ENCODE results near the gene COL2A1. TPM values are rescaled to one million over a fixed set of nuclear protein-coding genes. Genes with fewer than 3 reads are reported as not detected.
A peak's percentile ranks its signal among the peaks of the same experiment; 100 is the strongest.

The COL2A1 gene
- total RNA-seq, 2 donors from 2014 or later = 12.4 to 21.0 TPM

DNA sequence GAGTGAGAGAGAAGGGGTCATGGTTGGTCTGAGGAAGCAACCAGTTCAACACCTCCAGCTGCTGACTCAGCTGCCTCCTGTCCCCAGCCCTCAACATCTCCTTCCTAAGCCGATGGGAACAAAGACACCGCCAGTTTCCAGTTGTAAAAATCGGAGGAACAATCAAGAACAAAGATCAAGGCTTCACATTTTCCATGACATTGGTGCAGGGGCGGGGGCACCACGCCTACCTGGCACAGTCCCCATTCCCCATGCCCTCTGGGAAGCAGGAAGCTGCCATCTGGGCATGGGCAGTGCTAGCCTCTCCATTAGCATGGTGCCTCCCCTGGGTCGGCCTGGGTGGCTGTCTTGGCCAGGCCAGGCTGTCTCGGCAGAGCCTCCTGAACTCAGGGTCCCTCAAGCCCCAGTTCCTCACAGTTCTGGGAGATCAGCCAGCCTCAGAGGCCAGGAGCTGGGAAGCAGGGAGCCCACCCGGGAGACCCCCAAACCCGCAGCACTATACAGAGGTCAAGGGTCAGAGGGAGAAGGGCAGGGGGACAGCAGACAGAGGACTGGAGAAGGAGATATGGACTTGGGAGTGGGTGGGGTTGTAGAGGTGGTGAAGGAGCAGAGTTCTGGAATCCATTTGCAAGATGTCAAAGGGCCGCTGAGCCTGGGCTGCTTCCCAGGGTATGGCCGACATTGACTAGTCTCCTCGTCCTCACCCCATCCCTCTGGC, 60.5 kb downstream of the COL2A1 start:
- no peak overlapping the region for H3K27ac Mint-ChIP-seq

DNA sequence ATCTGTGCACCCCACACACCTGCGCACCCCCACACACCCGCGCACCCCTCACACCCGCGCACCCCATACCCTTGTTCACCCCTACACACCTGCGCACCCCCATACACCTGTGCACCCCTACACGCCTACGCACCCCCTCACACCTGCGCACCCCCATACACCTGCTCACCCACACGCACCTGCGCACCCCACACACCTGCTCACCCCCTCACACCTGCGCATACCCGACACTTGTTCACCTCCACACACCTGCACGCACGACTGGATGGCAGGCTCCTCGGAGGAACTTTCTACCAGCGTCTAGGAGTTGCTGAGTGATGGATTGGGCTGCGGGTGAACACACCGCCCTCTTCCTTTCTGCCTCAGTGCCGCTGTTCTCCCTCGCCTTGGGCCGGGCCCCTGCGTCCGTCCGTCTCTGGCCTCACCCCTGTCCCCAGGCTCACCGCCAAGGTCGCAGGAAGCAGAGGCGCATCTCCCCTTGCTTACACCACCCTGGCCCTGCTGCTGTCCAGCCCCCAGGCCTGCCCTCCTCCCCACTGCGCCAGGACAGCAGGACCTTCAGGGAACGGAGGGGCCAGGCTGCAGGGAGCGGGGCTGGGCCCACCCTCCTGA, 61.6 kb downstream of the COL2A1 start:
- no peaks in the 10 kb centered on the region for H3K36me3 ChIP-seq (ENCODE audit: control insufficient read depth, insufficient read depth, low read length)

More for the DNA sequence above, 60.5 kb downstream of the COL2A1 start:
- H3K27ac ChIP-seq (ENCODE audit: low read depth, low read length) = no peak overlapping the region
- no peaks in the 10 kb centered on the region for H3K4me1 ChIP-seq (ENCODE audit: control insufficient read depth, insufficient read depth, low read length)
- no peak for DNase-seq
- no peak overlapping the region for H3K4me3 ChIP-seq (ENCODE audit: low read length)
- peaks cover 39% of the 10 kb centered on the region for H3K27me3 ChIP-seq (ENCODE audit: control insufficient read depth, insufficient read depth, low read length, poor library complexity, severe bottlenecking)
- no peak overlapping the region for H3K9ac ChIP-seq (ENCODE audit: extremely low read depth, low read length, poor library complexity, severe bottlenecking)
- H3K4me3 Mint-ChIP-seq = no peak overlapping the region
- no peaks in the 10 kb centered on the region for H3K36me3 ChIP-seq (ENCODE audit: control insufficient read depth, insufficient read depth, low read length)
- TF ChIP-seq, protein P1, sequence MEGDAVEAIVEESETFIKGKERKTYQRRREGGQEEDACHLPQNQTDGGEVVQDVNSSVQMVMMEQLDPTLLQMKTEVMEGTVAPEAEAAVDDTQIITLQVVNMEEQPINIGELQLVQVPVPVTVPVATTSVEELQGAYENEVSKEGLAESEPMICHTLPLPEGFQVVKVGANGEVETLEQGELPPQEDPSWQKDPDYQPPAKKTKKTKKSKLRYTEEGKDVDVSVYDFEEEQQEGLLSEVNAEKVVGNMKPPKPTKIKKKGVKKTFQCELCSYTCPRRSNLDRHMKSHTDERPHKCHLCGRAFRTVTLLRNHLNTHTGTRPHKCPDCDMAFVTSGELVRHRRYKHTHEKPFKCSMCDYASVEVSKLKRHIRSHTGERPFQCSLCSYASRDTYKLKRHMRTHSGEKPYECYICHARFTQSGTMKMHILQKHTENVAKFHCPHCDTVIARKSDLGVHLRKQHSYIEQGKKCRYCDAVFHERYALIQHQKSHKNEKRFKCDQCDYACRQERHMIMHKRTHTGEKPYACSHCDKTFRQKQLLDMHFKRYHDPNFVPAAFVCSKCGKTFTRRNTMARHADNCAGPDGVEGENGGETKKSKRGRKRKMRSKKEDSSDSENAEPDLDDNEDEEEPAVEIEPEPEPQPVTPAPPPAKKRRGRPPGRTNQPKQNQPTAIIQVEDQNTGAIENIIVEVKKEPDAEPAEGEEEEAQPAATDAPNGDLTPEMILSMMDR (conservative IDR thresholded peaks at IDR 0.05) = no peak
- H3K4me1 Mint-ChIP-seq = no peaks in the 10 kb centered on the region
- WGBS, 2 experiments (ENCODE audit: insufficient coverage in 1 of 2, insufficient read length in 1 of 2) = 86% methylated on average over 11 to 12 of the region's 12 CpGs
- H3K36me3 Mint-ChIP-seq (ENCODE audit: low read depth) = no peaks in the 10 kb centered on the region
- H3K27me3 Mint-ChIP-seq (ENCODE audit: insufficient read depth) = peaks cover 41% of the 10 kb centered on the region
- H3K9me3 Mint-ChIP-seq = no peaks in the 10 kb centered on the region
- H3K9me3 ChIP-seq (ENCODE audit: control insufficient read depth, low read length) = no peaks in the 10 kb centered on the region

DNA sequence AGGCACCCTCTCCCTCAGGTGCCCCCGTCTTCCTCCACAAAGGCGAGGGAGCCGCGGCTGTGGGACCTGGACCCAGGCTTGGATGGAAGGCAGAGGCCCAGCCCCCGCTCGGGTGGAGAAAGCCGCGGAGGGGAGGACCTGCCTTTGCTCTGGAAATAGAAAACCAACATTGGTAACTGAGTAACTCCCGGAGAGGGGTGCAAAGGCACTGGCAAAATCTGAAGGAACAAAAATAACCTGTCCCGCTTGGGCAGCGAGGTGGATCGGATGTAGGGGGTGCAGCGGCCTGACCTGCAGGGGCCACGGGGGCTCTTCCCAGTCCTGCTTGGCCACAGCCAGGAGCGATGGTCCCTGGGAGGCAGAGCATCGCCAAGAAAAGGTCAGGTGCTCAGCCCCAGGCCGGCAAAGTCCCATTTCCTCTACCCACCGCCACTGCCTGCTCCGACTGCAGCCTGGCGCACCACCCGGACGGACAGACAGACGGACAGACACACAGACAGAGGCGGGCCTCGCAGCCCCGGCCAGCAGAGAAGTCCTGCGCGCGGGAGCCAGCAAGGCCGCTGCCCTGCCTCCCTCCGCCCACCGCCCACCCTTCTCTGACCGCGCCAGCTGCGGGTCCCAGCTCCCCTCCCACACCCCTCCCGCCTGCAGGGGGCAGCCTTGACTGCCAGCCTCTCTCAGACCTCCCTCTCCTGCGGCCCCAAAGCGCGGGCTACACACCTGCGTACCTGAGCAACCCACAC, 62.2 kb downstream of the COL2A1 start:
- no peak overlapping the region for H3K27ac ChIP-seq (ENCODE audit: low read depth, low read length)
- TF ChIP-seq, protein P1 (conservative IDR thresholded peaks at IDR 0.05) = peak; percentile 56
- Mint-ChIP-seq H3K4me3 (no peak overlapping the region), H3K36me3 (ENCODE audit: low read depth) (no peaks in the 10 kb centered on the region), H3K27me3 (ENCODE audit: insufficient read depth) (peaks cover 39% of the 10 kb centered on the region), H3K4me1 (no peaks in the 10 kb centered on the region), H3K27ac (no peak overlapping the region), H3K9me3 (no peaks in the 10 kb centered on the region)
- H3K4me3 ChIP-seq (ENCODE audit: low read length) = no peak overlapping the region
- DNase-seq = peak; percentile 92
- H3K9me3 ChIP-seq (ENCODE audit: control insufficient read depth, low read length) = no peaks in the 10 kb centered on the region
- H3K27me3 ChIP-seq (ENCODE audit: control insufficient read depth, insufficient read depth, low read length, poor library complexity, severe bottlenecking) = peaks cover 51% of the 10 kb centered on the region
- H3K9ac ChIP-seq (ENCODE audit: extremely low read depth, low read length, poor library complexity, severe bottlenecking) = no peak overlapping the region
- no peaks in the 10 kb centered on the region for H3K36me3 ChIP-seq (ENCODE audit: control insufficient read depth, insufficient read depth, low read length)
- 32 to 39% methylated on average over 14 to 40 of the region's 40 CpGs for WGBS, 2 experiments (ENCODE audit: insufficient coverage in 1 of 2, insufficient read length in 1 of 2)
- no peaks in the 10 kb centered on the region for H3K4me1 ChIP-seq (ENCODE audit: control insufficient read depth, insufficient read depth, low read length)

More for the DNA sequence above, 61.6 kb downstream of the COL2A1 start:
- H3K4me1 ChIP-seq (ENCODE audit: control insufficient read depth, insufficient read depth, low read length) = no peaks in the 10 kb centered on the region
- H3K27me3 ChIP-seq (ENCODE audit: control insufficient read depth, insufficient read depth, low read length, poor library complexity, severe bottlenecking) = peaks cover 44% of the 10 kb centered on the region
- H3K27me3 Mint-ChIP-seq (ENCODE audit: insufficient read depth) = peaks cover 42% of the 10 kb centered on the region
- TF ChIP-seq, protein P1 (conservative IDR thresholded peaks at IDR 0.05) = no peak
- no peak overlapping the region for H3K27ac ChIP-seq (ENCODE audit: low read depth, low read length)
- H3K9me3 ChIP-seq (ENCODE audit: control insufficient read depth, low read length) = no peaks in the 10 kb centered on the region
- no peaks in the 10 kb centered on the region for H3K4me1 Mint-ChIP-seq
- no peaks in the 10 kb centered on the region for H3K36me3 Mint-ChIP-seq (ENCODE audit: low read depth)
- no peak overlapping the region for H3K4me3 Mint-ChIP-seq
- no peaks in the 10 kb centered on the region for H3K9me3 Mint-ChIP-seq
- H3K9ac ChIP-seq (ENCODE audit: extremely low read depth, low read length, poor library complexity, severe bottlenecking) = no peak overlapping the region
- no peak overlapping the region for H3K27ac Mint-ChIP-seq
- WGBS, 2 experiments (ENCODE audit: insufficient coverage in 1 of 2, insufficient read length in 1 of 2) = 76 to 100% methylated on average over 1 to 29 of the region's 31 CpGs
- no peak overlapping the region for H3K4me3 ChIP-seq (ENCODE audit: low read length)
- DNase-seq = no peak

Data from endodermal cell (in vitro differentiated cells).